NCI-H526 (cell line): ENCODE results near the gene GEMIN2.
"Not testable (repeated sequence)": the region's sequence is repeated elsewhere in the genome, so short reads cannot be mapped to it uniquely, and the experiment has no call there.

Experiments used
- DNase-seq, 2 experiments: peaks; one replicate each; lab custom pipeline; 2025; lab: John Stamatoyannopoulos, UW

Gene GEMIN2

GRCh38 chr14:39114073-39114838 is at the start of gene GEMIN2:
Gene GEMIN2 (plus strand): TSS chr14:39114323. CDS start chr14:39114339, 16 bp downstream.
- peak; percentile 93 to 97 for DNase-seq

DNA sequence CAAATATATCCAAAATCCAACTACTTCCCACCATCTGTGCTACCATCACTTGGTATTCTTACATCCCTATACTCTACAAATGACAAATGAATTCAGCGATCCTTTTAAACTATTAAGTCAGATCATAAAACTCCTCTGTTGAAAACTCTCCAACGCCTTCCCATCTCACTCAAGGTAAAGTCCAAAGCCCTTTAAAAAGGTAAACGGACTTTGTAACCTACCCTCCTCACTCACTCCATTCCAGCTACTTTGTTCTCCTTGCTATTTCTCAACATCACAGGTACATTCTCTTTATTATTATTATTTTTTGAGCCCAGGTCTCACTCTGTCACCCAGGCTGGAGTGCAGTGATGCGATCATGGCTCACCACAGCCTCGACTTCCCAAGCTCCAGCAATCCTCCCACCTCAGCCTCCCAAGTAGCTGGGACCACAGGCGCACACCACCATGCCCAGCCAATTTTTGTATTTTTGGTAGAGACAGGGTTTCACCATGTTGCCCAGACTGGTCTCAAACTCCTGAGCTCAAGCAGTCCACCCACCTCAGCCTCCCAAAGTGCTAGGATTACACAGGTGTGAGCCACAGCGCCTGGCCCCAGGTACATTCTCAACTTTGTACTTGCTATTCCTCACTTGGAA is 44.8 kb upstream of the GEMIN2 start:
- not testable (repeated sequence) for DNase-seq

DNA sequence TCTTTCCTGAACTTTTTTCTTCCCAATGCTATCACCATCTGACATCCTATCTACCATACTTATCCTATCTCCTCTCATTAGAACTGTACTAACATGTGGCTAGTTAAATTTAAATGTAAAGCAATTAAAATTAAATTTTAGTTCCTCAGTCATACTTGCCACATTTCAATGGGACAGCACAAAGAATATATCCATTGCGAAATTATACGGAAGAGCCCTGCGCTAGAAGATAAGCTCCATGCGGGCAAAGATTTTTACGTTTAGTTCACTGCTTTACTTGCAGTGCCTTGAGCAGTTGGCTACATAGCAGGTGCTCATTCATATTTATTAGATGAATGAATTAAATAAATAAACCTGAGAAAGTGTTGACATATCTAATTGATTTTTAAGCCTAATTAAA is 44.2 kb upstream of the GEMIN2 start:
- DNase-seq: no peak

DNA sequence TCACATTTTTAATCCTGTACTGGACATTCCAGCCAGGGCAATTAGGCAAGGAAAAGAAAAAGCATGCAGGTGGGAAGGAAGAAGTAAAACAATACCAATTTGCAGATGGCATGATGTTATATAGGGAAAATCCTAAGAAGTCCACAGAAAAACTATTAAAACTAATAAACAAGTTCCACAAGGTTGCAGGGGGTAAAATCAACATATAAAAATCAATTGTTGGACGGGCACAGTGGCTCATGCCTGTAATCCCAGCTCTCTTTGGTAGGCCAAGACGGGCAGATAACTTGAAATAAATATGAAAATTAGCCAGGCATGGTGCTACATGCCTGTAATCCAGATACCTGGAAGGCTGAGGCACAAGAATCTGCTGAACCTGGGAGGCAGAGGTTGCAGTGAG is 43.0 kb upstream of the GEMIN2 start:
- no peak for DNase-seq

DNA sequence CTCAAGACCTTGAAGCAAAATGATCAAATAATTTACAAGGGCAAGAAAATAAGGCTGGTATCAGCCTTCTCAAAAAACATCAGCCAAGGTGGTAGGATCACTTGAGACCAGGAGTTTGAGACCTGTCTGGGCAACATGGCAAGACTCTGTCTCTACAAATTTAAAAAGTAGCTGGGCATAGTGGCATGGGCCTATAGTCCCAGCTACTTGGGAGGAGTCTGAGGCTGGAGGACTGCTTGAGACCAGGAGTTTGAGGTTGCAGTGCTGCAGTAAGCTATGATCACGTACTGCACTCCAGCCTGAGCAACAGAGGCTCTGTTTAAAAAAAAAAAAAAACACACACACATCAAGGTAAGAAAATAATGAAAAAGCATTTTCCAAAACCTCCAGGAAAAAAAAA is 33.2 kb upstream of the GEMIN2 start:
- no peak for DNase-seq

- no peak for DNase-seq
These were observed 31.0 kb upstream of the GEMIN2 start for GRCh38 chr14:39083127-39083526.

DNA sequence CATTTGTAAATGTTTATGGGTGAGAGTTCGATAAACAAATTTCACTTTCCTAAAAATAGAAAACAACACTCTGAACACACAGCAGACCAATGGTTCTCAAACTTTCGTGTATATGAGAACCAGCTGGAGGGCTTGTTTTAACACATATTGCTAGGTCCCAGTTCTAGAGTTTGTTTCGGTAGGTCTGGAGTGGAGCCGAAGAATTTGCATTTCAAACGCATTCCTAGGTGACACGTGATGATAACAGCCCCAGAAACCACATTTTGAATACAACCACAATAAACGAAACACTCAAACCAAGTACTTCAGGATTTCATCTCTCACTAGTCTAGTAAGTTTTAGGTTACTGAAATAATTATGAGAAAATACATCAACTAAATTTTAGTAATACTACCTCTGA is 28.2 kb upstream of the GEMIN2 start:
- peak; percentile 7 to 26 for DNase-seq

DNA sequence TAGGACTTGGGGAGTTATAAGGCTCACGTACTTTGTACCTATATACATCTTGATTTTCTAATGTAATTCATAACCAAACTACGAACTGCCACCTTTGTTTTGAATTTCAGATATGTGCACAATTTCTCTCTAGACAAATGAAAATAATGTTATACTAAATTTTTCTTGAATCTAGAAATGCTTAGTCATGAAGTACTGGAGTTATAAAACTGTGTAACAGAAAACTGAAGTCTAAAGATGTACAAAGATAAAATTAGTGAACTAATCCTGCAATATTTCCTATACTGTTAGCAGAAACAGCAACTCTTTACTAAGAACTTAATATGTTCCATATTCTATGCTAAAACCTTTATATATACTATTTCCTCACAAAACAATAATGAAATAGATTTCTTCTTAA is 26.6 kb upstream of the GEMIN2 start:
- no peak for DNase-seq

- no peak for DNase-seq
These were observed 23.5 kb upstream of the GEMIN2 start for GRCh38 chr14:39090548-39091111.

DNA sequence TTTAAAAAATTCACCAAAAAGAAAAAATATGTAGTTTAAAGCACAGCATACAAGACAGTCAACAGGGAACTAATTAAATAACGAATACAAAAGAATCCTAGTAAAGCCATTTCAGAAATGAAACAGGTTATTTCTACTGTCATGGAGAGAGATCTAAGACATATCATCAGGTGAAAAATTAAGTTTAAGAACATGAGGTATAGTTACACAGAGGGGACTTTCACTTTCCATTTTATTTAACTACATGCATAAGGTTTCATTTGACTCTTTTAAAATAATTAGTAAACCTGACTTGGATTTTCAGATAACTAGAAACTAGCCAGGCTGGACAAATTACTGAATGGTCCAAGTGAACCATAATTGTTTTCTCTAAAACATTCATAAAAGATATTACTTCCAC is 22.4 kb upstream of the GEMIN2 start:
- no peak for DNase-seq

DNA sequence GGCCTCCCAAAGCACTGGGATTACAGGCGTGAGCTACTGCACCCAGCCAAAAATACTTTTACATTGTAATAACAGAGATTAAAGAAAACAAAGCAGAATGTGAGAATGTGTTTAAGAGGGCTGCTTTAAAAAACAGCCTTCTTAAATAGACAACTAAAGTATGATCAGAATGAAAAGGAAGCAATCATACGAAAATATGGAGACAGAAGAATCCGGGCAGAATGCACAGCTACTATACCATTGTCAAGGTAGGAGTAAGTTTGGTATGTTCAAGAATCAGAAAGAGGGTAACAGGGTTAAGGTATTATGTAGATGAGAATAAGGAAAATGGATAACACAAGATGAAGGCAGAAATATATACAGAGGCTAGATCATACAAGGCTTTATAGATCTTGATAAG is 19.6 kb upstream of the GEMIN2 start:
- no peak for DNase-seq

DNA sequence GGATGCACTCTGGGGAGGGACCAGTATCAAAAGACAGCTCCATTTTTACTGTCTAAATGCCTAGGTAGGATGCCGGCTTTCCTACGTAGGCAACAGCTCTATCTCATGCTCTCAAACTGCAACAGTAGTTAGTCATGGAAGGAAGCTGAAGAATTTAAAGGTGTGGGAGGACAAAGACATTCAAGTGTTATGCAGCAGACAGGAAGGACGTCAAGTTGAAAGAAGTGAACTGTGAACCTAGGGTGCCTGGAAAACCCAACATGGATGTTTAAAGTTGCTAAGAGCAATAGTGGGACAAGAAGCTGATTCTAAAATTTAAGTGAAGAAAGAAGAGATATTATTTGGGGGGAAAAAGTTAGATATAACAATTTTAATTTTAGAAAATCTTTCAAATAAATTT is 17.0 kb upstream of the GEMIN2 start:
- no peak for DNase-seq

- DNase-seq: not testable (repeated sequence)
These were observed 14.9 kb upstream of the GEMIN2 start for GRCh38 chr14:39099215-39099614.

DNA sequence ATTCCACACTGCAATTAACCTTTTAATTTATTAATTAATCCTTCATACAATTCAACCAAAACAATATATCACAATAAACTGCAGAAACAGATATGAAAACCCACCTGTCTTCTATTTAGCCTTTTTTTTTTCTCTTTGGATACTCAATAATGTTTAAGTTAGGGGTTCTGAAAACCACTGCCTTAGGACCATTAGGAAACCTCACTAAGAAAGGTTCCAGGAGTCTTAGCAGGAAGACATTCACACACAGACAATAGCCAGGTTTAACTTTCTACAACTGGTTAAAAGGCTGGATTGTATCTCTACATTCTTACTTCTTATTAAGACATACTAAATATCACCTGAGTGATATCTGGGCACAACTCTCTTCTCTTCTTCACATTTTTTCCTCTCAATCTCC is 14.4 kb upstream of the GEMIN2 start:
- DNase-seq: no peak

GRCh38 chr14:39102265-39102968 is 11.7 kb upstream of the GEMIN2 start:
- peak; percentile 16 to 47 for DNase-seq

DNA sequence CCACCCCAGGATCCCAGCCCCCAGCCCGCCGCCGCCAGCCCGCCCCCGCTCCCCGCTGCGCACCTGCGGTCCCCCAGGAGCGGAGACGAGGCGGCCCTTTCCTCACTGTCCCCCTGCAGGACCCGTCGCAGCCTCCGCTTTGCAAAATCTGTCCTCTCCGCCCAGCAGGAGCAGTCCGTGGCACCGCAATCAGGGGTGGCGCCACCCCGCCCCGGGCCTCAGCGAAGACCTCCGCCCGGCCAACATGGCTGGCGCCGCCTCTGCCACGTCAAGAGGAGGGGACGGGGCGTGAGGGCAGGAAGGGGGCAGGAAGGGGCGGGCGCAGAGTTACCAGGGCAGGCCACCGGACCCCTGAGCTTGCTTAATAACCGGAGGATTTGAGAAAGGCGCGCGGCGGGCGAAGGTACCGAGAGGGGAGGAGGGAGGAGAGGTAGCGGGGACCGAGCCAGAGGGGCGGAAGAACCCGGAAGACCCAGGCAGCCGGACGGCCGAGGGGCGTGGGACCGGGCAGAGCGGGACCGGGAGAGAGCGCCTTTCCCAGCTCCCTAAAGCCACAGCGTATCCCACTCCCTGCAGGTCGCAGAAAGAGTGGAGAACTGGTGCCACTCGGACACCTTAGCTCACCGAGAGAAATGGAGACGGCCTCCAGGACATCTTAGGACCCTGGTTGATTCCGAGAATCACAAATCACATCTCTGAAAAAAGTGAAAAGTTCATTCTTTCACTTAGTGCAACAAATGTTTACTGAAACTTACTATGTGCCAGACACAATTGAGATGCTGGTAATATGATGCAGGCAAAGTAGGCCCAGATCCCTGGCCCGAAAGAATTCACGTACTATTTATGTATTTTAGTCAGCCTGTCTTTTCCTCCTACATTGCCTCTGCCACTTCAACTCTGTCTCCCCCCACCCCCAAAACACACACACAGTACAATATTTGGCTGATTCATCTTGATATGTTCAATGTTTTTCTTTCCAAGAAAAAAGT is 10.9 kb upstream of the GEMIN2 start, which contains the start of gene SEC23A:
TSS of gene SEC23A (minus strand) at position 267 of the 989 bp plus-strand sequence. CDS start 7,117 bp downstream, outside the sequence.
- DNase-seq: peak; percentile 75 to 90

DNA sequence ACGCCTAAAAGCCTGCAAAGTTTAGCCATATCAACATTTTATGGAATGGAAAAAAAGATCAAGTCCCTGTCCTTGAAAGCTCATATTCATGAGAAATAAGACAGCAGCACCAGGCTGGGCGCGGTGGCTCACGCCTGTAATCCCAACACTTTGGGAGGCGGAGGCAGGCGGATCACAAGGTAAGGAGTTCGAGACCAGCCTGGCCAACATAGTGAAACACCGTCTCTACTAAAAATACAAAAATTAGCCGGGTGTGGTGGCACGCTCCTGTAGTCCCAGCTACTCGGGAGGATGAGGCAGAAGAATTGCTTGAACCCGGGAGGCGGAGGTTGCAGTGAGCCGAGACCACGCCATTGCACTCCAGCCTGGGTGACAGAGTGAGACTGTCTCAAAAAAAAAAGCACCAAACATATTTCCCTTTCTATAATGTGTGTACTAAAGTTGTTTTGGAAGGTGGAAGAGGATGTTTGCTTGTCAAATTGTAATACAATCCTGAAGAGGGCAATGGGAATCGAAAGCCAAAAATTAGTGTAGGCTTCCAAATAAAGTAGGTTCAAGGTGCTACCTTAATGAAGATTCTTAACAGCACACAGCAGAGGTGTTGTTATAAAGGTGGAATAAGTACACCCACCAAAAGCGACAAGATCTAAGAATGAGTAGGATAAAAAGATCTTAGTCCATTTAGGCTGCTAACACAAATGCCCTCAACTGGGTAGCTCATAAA is 9.9 kb upstream of the GEMIN2 start:
- not testable (repeated sequence) for DNase-seq

DNA sequence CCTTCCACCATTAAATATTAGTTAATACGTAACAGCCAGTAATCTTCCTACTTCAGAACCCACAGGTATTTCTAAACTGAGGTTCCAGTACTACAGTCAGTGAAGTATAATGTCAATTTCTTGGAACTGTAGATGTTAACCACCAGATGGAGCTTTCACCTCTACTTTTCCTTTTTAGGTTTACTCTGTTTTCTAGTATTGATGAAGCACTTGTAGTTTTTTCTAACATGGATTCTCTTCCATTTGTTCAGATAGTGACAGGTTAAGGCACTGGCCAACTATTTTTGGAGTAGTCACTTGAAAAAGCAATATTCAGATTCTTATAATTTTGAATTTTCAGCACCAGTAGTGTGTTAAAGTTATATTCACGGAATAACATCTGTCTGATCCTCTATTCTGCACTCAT is 6.5 kb upstream of the GEMIN2 start:
- DNase-seq: peak; percentile 4 to 40

- no peak for DNase-seq
These were observed 5.3 kb upstream of the GEMIN2 start for GRCh38 chr14:39108791-39109190.

GRCh38 chr14:39109893-39110715 is 4.0 kb upstream of the GEMIN2 start:
- DNase-seq: no peak
